Activated CD4-positive, alpha-beta T cell treated with anti-CD3 and anti-CD28 coated beads, Interleukin-2, Interleukin-4, amounts not matched to agents 100 ng/mL and 50 ng/mL, durations not matched to agents 16 hours and 8 hours (primary cell): Measurements from ENCODE around the gene GOT2.
"Not testable (repeated sequence)": the region's sequence is repeated elsewhere in the genome, so short reads cannot be mapped to it uniquely, and the experiment has no call there.

Experiments
- DNase-seq: peaks from one replicate; pipeline ENCODE4 v3.0.0-alpha.2; 2020; ENCODE audit warnings: low spot score

GOT2 gene

DNA sequence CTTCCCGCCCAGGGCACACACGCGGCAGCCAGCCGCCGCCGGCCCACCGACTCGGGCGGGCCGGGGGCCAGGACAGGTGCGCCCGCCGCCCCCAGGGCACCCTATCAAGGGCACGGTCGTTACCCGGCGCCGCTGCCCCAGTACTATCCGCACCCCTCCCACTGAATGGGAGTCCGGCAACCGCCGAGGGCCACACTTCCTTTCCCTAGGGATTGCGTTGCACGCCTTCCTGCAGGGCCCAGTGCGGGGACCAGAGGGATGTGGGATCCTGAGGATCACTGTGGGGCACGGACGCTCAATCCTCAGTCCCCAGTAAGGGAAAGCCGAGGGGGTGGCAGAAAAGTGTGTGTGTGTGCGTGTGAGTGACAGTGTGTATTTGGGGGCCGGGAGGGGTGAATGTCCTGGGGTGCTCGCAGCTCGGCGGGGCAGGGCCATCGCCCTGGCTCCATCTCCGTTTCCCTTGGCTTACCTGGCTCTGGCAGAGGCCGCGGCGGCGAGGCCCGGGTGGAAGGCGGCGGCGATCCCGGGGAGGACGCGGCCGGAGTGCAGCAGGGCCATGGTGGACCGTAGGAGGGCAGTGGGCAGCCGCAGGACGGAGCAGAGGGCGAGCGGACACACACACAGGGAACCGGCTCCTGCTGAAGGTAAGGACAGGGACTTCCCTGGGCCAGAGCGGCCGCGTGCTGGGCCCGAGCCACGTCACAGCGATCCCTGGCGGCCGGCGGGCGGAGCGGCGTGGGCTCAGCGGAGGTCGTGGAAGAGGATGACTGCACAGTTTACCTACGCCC lies at the start of gene GOT2:
Gene GOT2, minus strand, starts transcription at position 646 of the 788 bp plus-strand sequence. Its CDS starts 88 bp downstream, at position 558.
- DNase-seq = peak; percentile 88

DNA sequence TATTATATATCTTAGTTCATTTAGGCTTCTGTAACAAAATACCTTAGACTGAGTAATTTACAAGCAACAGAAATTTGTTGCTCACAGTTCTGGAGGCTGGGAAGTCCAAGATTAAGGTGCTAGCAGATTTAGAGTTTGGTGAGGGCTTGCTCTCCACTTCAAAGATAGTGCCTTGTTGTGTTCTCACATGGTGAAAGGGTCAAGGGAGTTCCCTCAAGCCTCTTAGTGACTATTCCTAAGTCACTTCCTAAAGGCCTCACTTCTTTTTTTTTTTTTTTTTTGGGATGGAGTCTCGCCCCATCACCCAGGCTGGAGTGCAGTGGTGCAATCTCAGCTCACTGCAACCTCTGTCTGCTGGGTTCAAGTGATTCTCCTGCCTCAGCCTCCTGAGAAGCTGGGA lies 45.2 kb upstream of the GOT2 start:
- DNase-seq = not testable (repeated sequence)

DNA sequence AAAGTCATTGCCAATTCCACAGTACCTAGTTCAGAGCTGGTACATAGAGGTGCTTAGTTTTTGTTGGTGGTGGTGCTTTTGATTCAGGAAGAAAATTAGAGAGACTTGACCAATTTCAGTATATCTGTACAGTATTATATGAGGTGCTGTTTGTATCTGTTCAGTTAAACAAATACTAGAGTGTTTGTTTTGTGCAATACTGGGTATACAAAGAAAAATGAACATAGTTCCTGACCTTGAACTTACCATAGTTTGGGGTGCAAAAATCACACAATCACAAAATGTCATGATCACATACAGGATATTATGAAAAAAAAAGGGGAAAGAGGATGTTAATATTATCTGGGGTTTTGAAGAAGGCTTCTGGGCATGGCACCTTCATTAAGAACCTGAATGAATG lies 39.8 kb upstream of the GOT2 start:
- DNase-seq = no peak

DNA sequence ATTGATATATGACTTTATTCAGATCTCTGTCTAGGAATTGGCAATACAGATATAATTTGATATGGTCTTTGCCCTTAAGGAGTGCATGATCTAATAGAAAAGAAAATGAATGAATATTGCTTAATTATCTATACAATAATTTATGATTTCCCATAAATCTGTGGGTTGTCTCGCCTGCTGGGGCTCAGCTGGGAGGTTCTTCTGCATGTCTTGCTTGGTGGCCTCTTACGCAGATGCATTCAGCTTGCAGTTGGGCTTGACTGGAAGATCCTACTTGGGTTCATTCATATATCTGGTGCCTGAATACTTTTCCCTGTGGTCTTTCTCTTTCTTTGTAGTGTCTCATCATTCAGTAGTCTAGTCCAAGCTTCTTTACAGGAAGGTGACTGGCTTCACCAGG lies 34.0 kb upstream of the GOT2 start:
- no peak for DNase-seq

DNA sequence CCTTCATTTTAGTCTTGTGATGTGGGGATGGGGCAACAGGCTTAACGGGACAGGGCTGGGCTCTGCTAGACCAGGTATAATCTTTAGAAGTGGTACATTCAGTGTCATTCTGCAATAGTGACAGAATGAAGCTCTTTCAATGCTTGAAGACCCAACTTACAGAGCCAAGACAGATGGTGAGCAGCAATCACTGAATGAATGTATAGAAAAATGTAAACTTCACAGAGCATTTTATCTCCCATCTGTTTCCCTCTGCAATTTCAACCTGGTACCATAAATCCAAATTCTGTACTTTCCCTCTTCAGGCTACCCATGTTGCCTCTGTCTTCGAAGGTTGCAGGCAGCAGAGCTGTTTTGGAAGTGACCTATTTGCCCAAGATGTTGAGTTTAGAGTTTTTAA lies 33.5 kb upstream of the GOT2 start:
- no peak for DNase-seq

DNA sequence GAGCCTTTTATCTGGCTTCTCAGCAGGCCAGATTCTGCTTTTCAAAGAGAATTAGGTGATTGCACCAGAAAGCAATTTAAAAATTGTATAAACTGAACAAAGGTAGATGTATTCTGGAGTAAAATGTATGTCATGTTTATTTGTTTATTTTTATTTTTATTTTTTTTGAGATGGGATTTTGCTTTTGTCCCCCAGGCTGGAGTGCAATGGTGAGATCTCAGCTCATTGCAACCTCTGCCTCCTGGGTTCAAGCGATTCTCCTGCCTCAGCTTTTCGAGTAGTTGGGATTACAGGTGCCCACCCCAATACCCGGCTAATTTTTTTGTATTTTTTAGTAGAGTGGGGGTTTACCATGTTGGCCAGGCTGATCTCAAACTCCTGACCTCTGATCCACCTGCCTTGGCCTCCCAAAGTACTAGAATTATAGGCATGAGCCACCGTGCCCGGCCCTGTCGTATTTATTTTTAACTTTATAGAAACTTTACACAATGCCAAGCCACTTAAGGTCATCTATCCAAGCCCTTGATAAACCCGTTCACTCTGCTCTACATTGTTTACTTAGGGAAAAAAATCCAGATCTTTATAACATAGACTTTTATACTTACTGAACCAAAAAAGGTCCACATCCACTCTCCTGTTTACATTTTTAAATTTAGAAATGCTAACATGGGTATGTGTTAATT lies 22.7 kb upstream of the GOT2 start:
- DNase-seq = no peak

DNA sequence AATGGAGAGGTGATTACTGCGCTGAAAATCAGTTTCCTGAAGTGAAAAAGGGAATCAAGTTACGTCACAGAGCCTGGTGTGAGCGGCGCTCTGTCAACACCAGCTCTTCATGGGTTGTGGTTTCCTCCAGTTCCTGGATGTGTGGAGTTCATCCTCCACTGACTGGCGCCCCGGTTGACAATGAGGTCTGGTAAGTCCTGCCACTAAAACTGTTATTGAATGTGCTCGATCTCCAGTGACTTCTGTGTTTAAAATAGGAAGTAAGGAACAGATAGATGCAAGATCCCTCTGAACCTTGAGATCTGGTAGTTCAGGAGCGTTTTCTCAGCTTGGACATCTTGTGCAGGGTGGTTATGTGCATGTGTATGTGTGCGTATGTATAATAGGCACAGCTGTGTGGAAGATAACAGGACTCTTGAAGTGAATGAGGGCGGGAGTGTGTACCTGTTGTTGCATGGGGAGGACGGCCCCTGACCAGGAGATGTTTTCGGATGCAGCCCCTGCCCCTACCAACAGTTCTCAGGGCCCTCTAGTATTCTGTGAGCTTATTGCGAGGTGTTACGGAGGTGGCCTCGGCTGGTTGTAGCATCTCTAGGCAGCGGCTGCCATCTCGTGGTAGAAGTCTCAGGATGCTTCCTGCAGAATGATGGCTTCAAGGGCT lies 22.0 kb upstream of the GOT2 start:
- DNase-seq = peak; percentile 84

DNA sequence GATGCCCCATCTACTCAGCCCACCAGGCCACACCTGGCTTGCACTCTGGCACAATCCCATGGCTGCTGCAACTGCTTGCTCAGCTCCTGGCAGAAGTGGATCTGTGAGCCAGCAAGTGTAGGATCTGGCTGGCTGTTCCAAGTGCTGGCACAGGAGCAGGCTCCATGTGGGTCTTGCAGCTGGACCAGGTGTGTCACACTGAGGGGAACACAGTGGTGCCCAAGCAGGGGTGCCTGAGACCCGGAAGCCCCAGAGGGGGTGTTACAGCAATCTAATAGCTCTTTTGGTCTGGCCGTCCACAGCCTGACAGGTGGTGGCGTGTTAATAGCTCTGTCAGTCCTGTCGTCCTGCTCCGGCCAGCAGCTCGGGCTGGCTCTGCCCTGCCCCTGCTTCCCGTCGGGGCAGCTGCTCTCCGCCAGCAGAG lies 19.6 kb upstream of the GOT2 start:
- DNase-seq = no peak

DNA sequence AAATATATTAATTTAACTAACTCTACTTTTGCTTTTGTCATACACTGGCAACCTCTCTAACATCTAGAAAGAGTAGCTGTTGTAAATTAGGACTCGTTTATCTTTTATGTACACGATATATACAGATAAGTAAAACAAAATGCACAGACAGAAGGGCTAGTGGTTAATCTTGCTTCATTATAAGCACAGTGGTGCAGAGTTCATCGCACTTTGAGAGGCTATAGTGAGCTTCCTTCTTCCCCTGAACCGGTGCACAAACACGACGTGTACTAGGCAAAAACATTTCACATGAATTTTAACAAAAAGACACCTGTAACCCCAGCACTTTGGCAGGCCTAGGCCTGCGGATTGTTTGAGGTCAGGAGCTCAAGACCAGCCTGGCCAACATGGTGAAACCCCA lies 10.4 kb upstream of the GOT2 start:
- no peak for DNase-seq

DNA sequence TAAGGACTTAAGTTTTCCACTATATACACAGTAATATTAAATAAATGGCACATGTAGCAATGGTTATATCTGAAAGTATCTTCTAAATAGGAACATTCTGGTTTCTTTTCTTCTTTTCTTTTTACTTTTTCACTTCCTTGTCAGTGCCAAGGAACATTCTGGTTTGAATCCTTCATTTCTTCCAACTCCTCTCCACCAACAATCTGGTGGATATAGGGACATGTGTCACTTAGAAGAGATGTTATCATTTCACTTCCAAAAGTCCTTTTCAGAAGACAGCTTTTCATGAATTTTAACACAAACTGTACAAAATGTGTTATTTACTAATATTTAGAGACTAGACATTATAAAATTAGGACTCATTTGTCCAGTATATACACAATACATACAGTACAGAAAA lies 7.9 kb upstream of the GOT2 start:
- DNase-seq = no peak

DNA sequence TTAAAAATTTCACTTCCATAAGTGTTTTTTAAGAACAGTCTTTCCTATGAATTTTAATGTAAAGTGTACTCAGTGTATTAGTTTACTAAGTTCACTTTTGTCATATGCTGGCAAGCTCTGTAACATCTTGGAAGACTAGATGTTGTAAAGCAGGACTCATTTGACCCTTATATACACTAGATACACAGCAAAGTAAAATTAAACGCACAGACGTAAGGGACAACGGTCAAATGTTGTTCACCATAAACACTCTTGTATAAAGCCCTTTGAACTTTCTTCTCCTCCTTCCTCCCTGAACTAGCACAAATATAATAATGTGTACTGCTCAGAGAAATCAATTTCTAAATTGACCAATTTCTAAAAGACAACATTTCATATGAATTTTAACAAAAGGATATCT lies 7.0 kb upstream of the GOT2 start:
- no peak for DNase-seq

DNA sequence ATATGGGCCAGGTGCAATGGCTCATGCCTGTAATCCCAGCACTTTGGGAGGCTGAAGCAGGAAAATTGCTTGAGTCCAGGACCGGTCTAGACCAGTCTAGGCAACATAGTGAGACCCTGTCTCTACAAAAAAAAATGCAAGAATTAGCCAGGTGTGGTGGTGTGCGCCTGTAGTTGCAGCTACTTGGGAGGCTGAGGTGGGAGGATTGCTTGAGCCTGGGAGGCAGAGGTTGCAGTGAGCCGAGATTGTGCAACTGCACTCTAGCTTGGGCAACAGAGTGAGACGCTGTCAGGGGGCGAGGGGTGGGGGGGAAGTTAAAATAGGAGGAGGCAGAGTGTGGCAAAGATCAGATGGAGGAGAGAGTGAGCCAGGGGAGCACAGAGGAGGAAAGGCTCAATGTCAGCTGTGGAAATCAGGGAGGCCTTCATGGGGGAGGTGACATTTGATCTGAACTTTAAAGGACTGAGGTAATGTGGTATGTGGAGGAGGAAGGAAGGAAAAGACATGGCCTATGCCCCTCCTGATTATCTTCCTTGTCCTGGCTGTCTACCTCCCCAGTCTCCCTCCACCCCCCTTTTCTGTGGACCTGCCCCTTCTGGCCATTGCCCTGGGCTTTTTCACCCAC lies 4.7 kb upstream of the GOT2 start:
- DNase-seq = no peak

DNA sequence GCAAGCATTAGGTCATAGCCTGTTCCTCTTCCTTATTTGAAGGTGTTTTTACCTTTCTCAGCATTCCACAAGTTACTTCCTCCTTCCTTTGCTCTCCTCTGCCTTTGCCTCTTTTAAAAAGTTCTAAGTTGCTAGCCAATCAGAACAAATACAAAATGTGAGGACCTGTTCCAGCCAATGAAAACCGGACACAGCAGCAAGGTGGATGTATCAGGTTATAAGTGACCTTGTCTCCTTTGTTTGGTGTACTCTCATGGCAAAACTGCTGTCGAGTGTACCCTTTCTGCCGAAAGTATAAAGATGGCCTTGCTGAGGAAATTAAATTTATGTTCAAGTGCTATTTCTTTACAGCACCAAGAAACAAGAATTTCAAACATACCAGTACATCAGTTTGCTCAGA lies 2.2 kb upstream of the GOT2 start:
- not testable (repeated sequence) for DNase-seq

DNA sequence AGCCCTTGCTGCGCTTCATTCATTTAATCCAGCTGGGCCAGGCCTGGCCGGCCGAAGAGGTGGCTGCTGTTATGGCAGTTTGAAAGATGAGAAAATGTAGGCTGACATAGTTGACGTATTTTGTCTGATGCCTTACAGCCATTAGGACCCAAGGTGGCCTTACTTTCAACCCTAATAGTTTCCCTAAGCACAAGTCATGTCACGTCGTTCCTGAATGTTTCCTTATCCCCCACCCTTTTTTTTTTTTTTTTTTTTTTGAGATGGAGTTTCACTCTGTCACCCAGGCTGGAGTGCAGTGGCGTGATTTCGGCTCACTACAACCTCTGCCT lies 307 bp upstream of the GOT2 start:
- no peak for DNase-seq

DNA sequence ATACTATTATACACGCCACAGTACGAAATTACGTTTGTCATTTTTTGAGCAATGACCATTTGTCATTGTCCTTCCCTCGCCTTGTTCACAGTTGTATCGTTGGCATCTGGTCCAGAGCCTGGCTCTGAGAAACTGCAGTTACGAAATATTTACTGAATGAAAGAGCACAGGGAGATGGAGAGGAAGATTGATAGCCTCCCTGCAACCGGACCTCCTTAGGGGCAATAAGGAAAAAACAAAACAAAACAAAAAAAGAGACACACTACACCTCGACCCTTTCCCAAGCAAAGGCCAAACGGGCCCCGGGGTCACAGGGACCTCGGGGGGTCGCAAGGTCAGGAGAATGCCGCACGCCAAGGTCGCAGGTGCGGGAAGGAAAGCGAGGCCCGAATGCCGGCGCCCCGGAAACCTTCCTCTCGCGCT lies 857 bp downstream of the GOT2 start:
- no peak for DNase-seq

DNA sequence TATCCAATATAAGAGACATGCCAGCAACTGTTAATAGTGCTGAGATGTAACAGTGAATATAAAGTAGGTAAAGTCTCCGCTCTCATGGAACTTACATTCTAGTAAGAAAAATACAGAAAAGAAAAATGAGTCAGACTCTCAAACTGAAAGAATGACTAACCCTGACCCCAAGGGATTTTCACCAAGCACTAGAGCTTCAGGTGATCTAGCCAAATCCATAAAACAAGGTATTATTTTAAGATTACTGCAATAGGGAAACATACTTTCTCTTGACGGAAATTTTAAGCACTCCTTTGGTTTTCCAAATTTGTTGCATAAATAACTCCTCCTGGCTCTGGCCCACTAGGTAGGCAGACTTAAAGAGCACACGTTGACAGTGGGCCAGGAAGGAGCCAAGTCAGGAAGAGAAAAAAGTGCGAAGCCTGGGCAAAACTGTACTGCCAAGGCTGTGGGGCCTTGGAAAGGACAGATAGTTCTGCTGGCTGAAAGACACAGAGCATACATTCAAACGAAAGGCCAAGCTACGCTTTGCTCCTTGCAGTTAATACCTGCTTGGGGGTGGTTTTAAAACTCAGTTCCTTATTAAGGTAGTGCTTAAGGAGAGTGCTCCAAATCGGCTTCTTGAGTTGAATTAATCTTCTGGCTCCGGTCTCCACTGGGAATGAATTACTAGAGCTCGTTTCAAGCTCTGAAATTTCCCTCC lies 1.4 kb downstream of the GOT2 start:
- peak; percentile 66 for DNase-seq

DNA sequence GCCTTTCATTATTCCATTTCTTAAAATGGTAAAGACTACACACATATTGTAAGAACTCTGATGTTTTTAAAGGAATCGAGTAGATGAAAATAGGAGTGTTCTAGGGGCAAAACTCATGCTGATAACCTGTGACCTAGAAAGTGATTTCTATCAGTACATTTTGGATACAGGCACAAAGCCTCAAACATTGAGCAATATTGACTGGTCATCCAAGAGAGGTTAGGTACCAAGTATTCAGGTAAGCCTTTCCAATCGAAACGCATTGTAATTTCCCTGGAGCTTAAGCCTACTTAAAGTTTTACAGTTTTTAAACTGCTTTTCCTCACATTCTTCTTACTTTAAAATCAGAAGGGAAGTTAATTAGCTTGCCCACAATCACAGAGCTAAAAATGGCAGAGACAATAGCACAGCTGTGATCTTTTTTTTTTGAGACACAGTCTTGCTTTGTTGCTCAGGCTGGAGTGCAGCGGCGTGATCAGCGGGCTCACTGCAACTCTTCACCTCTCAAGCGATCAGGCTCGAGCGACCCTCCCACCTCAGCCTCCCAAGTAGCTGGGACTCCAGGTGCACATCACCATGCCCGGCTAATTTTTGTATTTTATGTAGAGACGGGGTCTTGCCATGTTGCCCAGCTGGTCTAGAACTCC lies 3.3 kb downstream of the GOT2 start:
- DNase-seq = no peak

DNA sequence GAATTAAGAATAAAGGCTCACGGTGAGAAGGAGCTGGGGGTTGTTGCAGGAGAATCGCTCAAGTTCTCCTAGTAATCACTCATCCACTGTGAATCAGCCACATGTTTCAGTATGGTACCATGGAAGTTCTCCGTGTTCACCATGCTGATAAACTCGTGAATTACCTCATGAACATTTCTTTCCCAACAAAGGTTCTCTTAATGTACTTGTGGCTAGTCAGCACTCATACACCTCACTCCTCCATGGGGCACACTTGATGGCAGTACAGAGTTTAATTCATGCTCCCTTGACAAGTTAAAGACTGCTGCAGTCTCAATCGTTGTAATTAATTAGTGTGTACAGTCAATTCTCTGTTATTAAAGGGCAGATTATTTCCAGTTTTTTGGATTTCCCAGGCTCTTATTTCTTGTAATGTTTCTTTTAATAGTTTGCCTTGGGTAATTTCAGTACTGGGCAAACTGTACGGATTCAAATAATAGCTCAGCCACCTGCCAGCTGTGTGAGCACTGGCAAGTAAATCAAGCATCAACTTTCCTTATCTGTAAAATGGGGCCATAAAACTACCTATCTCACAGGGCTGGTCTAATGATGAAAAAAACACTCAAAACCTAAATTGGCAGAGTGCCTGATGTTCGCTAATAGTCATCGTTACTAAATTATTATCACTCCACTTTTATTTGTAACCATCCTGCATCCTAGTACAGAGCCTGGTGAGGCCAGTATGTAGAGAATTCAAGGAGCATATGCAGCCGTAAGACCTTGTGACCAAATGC lies 6.1 kb downstream of the GOT2 start:
- no peak for DNase-seq

DNA sequence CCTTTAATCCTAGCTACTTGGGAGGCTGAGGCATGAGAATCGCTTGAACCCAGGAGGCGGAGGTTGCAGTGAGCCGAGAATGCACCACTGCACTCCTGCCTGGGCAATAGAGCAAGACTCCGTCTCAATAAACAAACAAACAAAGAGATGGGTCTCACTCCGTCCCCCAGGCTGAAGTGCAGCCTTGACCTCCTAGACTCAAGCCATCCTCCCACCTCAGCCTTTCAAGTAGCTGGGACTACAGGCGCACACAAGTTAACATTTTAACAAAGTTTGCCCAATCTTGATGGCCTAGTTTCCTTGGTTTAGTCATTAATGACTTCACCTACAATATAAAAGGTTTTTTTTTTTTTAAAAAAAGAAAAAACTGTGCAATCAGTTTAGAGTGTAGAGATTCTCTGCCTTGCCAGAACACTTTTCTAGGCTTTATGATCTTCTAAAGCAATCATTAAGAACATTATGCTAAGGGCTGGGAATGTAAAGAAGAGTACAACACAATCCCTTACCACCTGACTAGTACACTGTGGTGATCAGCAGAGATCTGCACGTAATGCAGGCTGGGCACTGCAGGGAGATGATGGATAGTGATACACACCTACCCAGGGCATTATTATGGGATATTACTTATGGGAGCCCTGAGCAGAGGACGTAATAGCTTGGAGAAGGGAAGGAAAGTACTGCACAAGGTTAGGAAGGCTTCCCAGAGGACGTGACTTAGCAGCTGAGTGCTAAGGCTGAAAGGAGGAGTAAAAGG lies 6.9 kb downstream of the GOT2 start:
- DNase-seq = no peak

DNA sequence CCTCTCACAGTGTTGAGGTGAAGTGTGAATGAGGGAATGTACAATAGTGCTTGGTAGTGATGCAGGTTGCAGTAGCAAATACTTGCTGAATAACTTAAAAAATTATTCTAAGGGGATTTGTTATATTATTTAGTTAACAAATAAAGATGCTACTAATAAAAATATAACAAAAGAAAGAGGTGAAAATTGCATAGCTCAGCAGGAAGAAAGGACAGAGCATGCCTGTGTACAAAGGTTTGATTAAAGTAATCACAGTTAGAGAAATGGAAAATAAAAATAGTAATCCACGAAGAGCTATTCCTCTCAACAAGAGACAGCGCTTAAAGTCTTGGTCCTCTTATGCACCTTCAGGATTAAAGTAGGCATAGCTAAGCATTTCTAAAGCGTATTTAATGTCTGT lies 11.0 kb downstream of the GOT2 start:
- DNase-seq = no peak
